Activated CD8-positive, alpha-beta memory T cell treated with anti-CD3 and anti-CD28 coated beads, Interleukin-2, amount 50 U/mL, for 4 hours (primary cell): Measurements from ENCODE around the gene CPED1.
"Not testable (repeated sequence)": the region's sequence is repeated elsewhere in the genome, so short reads cannot be mapped to it uniquely, and the experiment has no call there.

Experiments used
- DNase-seq: peaks from one replicate; pipeline ENCODE4 v3.0.0-alpha.2; 2020

Gene CPED1

GRCh38 chr7:120997882-120998474, 9.5 kb downstream of the CPED1 start:
- no peak for DNase-seq

- DNase-seq = no peak
Measured at GRCh38 chr7:120998520-120998919, 10.0 kb downstream of the CPED1 start.

- DNase-seq = no peak
Measured at GRCh38 chr7:120998996-120999565, 10.6 kb downstream of the CPED1 start.

- no peak for DNase-seq
Measured at GRCh38 chr7:121000081-121000983, 11.8 kb downstream of the CPED1 start.

- no peak for DNase-seq
Measured at GRCh38 chr7:121001234-121001906, 12.9 kb downstream of the CPED1 start.

GRCh38 chr7:121002048-121002756, 13.7 kb downstream of the CPED1 start:
- DNase-seq = no peak

GRCh38 chr7:121002757-121003200, 14.3 kb downstream of the CPED1 start:
- DNase-seq = no peak

- no peak for DNase-seq
Measured at GRCh38 chr7:121003986-121004685, 15.6 kb downstream of the CPED1 start.

GRCh38 chr7:121005058-121005457, 16.5 kb downstream of the CPED1 start:
- DNase-seq = not testable (repeated sequence)

- DNase-seq = no peak
Measured at GRCh38 chr7:121005996-121006584, 17.6 kb downstream of the CPED1 start.

GRCh38 chr7:121006711-121007315, 18.3 kb downstream of the CPED1 start:
- DNase-seq = no peak

- no peak for DNase-seq
Measured at GRCh38 chr7:121008816-121009215, 20.3 kb downstream of the CPED1 start.

GRCh38 chr7:121011401-121011800, 22.9 kb downstream of the CPED1 start:
- no peak for DNase-seq

GRCh38 chr7:121012170-121012874, 23.8 kb downstream of the CPED1 start:
- no peak for DNase-seq

GRCh38 chr7:121012919-121013318, 24.4 kb downstream of the CPED1 start:
- DNase-seq = no peak

GRCh38 chr7:121015560-121015959, 27.0 kb downstream of the CPED1 start:
- DNase-seq = no peak

- DNase-seq = no peak
Measured at GRCh38 chr7:121016966-121017365, 28.5 kb downstream of the CPED1 start.

- DNase-seq = no peak
Measured at GRCh38 chr7:121017586-121017985, 29.1 kb downstream of the CPED1 start.

- DNase-seq = no peak
Measured at GRCh38 chr7:121019018-121019417, 30.5 kb downstream of the CPED1 start.

GRCh38 chr7:121020249-121020988, 31.9 kb downstream of the CPED1 start:
- no peak for DNase-seq
